ENCODE measurements around the gene RPL31. TPM values are rescaled to one million over a fixed set of nuclear protein-coding genes. Genes with fewer than 3 reads are reported as not detected.

Gene RPL31
- 2,151 and 2,596 TPM in 2 replicates for total RNA-seq (ENCODE audit: low replicate concordance)

- Histone ChIP-seq H3F3A (ENCODE audit: low read depth) (peaks cover 43% of the 10 kb centered on the region), H3K27me3 (peaks cover 8% of the 10 kb centered on the region), H3K4me1 (peaks cover 11% of the 10 kb centered on the region), H3K4me2 (peak within 1 kb of the TSS; percentile 91), H4K20me1 (ENCODE audit: low read depth) (peaks cover 42% of the 10 kb centered on the region), H2AFZ (replicated peaks) (peak within 1 kb of the TSS; percentile 67), H3K36me3 (peaks cover 36% of the 10 kb centered on the region), H3K27ac (peak within 1 kb of the TSS; percentile 69), H3K4me3 (peak within 1 kb of the TSS; percentile 81), H3K9ac (peak within 1 kb of the TSS; percentile 95), H3K79me2 (ENCODE audit: low read depth) (peaks cover 46% of the 10 kb centered on the region), H3K9me3 (ENCODE audit: low read depth) (no peaks in the 10 kb centered on the region)
- Mint-ChIP-seq H3K27ac (peak within 1 kb of the TSS; percentile 68), H3K4me1 (peaks cover 28% of the 10 kb centered on the region), H3K27me3 (ENCODE audit: insufficient read depth, low read depth) (peaks cover 4% of the 10 kb centered on the region), H3K9me3 (peaks cover 6% of the 10 kb centered on the region), H3K4me3 (peak within 1 kb of the TSS; percentile 96), H3K36me3 (peaks cover 36% of the 10 kb centered on the region)
- TF ChIP-seq EZH2 (IDR thresholded peaks at IDR 0.05), result no peak
- TF ChIP-seq EZH2phosphoT487 (IDR thresholded peaks at IDR 0.05), result peak; percentile 9
- no peak for TF ChIP-seq CTCF (IDR thresholded peaks at IDR 0.05)
- peak; percentile 97 for DNase-seq (ENCODE audit: low spot score)
Measured at GRCh38 chr2:101001691-101002561, at the start of gene RPL31. RPL31 (plus strand) TSS chr2:101002289; CDS start chr2:101002702, 413 bp downstream.

GRCh38 chr2:100952512-100952911 is 49.6 kb upstream of the RPL31 start:
- Histone ChIP-seq H3K27ac (no peak overlapping the region), H3K9me3 (ENCODE audit: low read depth) (no peaks in the 10 kb centered on the region), H3K4me1 (peaks cover 7% of the 10 kb centered on the region), H3K9ac (no peak overlapping the region), H4K20me1 (ENCODE audit: low read depth) (no peaks in the 10 kb centered on the region), H3K79me2 (ENCODE audit: low read depth) (no peaks in the 10 kb centered on the region), H2AFZ (replicated peaks) (no peak overlapping the region), H3K4me2 (no peak overlapping the region), H3F3A (ENCODE audit: low read depth) (no peaks in the 10 kb centered on the region), H3K36me3 (no peaks in the 10 kb centered on the region), H3K4me3 (no peak overlapping the region), H3K27me3 (no peaks in the 10 kb centered on the region)
- H3K36me3 Mint-ChIP-seq, result no peaks in the 10 kb centered on the region
- TF ChIP-seq CTCF (IDR thresholded peaks at IDR 0.05) (no peak), EZH2phosphoT487 (IDR thresholded peaks at IDR 0.05) (no peak), EZH2 (IDR thresholded peaks at IDR 0.05) (no peak)
- no peak overlapping the region for H3K27ac Mint-ChIP-seq
- no peak for DNase-seq (ENCODE audit: low spot score)
- H3K4me3 Mint-ChIP-seq, result no peak overlapping the region
- peaks cover 10% of the 10 kb centered on the region for H3K4me1 Mint-ChIP-seq
- peaks cover 3% of the 10 kb centered on the region for H3K27me3 Mint-ChIP-seq (ENCODE audit: insufficient read depth, low read depth)
- no peaks in the 10 kb centered on the region for H3K9me3 Mint-ChIP-seq

- no peaks in the 10 kb centered on the region for H3K27me3 ChIP-seq
- no peak for DNase-seq (ENCODE audit: low spot score)
- H3K36me3 ChIP-seq, result no peaks in the 10 kb centered on the region
- H3K27ac ChIP-seq, result no peak overlapping the region
- H3K9me3 Mint-ChIP-seq, result no peaks in the 10 kb centered on the region
- no peaks in the 10 kb centered on the region for H4K20me1 ChIP-seq (ENCODE audit: low read depth)
- no peak overlapping the region for H3K4me3 ChIP-seq
- H3K27ac Mint-ChIP-seq, result no peak overlapping the region
- no peaks in the 10 kb centered on the region for H3K79me2 ChIP-seq (ENCODE audit: low read depth)
- no peak for TF ChIP-seq EZH2 (IDR thresholded peaks at IDR 0.05)
- TF ChIP-seq EZH2phosphoT487 (IDR thresholded peaks at IDR 0.05), result no peak
- TF ChIP-seq CTCF (IDR thresholded peaks at IDR 0.05), result no peak
- no peaks in the 10 kb centered on the region for H3K36me3 Mint-ChIP-seq
- H3K9me3 ChIP-seq (ENCODE audit: low read depth), result no peaks in the 10 kb centered on the region
- H3K9ac ChIP-seq, result no peak overlapping the region
- H3K4me3 Mint-ChIP-seq, result no peak overlapping the region
- peaks cover 5% of the 10 kb centered on the region for H3K27me3 Mint-ChIP-seq (ENCODE audit: insufficient read depth, low read depth)
- no peak overlapping the region for H2AFZ ChIP-seq (replicated peaks)
- H3K4me1 Mint-ChIP-seq, result peaks cover 13% of the 10 kb centered on the region
- H3F3A ChIP-seq (ENCODE audit: low read depth), result no peaks in the 10 kb centered on the region
- H3K4me1 ChIP-seq, result peaks cover 7% of the 10 kb centered on the region
- H3K4me2 ChIP-seq, result no peak overlapping the region
Measured at GRCh38 chr2:100953406-100954043, 48.6 kb upstream of the RPL31 start.

Measured in neural progenitor cell (in vitro differentiated cells).